ENCODE measurements around the gene CNTN5.

GRCh38 chr11:99015634-99016454 is 4.9 kb upstream of the CNTN5 start:
- TF ChIP-seq, protein P1, sequence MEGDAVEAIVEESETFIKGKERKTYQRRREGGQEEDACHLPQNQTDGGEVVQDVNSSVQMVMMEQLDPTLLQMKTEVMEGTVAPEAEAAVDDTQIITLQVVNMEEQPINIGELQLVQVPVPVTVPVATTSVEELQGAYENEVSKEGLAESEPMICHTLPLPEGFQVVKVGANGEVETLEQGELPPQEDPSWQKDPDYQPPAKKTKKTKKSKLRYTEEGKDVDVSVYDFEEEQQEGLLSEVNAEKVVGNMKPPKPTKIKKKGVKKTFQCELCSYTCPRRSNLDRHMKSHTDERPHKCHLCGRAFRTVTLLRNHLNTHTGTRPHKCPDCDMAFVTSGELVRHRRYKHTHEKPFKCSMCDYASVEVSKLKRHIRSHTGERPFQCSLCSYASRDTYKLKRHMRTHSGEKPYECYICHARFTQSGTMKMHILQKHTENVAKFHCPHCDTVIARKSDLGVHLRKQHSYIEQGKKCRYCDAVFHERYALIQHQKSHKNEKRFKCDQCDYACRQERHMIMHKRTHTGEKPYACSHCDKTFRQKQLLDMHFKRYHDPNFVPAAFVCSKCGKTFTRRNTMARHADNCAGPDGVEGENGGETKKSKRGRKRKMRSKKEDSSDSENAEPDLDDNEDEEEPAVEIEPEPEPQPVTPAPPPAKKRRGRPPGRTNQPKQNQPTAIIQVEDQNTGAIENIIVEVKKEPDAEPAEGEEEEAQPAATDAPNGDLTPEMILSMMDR (conservative IDR thresholded peaks at IDR 0.05 in 1 of 2, IDR thresholded peaks at IDR 0.05 in 1 of 2; ENCODE audit: low read depth in 1 of 2, low read length in 2 of 2), result peak; percentile 87 to 89
- no peak for TF ChIP-seq EZH2 (IDR thresholded peaks at IDR 0.05; ENCODE audit: low read length, missing control alignments)
